ENCODE results near the gene FBXW9. TPM values are rescaled to one million over a fixed set of nuclear protein-coding genes. Genes with fewer than 3 reads are reported as not detected.
A peak's percentile ranks its signal among the peaks of the same experiment; 100 is the strongest.

Gene FBXW9
- total RNA-seq, 2 donors from 2014 or later = 3.9 to 4.0 TPM

DNA sequence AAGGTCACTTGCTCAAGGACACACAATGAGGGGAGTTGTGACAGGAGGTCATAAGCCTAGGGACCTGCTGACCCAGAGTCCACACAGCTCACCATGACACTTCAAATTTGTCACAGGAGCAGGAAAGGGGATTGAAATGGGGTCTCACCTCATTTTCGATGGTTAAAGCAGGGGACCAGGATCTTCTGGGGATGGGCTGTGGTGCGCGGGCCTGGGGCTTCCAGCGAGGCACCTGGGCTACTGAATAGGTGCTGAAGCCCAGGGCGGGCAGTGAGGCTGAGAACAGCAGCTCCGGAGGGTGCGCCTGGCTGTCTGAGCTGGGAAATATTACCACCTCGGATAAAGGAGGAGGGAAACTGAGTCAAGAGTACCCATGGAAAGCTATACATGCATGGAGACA, 40.9 kb downstream of the FBXW9 start:
- H3K27ac ChIP-seq = no peak overlapping the region
- intact Hi-C loops (cut with DNase I) = no loop called here
- H3K4me3 ChIP-seq = no peak overlapping the region
- TF ChIP-seq, protein P1, sequence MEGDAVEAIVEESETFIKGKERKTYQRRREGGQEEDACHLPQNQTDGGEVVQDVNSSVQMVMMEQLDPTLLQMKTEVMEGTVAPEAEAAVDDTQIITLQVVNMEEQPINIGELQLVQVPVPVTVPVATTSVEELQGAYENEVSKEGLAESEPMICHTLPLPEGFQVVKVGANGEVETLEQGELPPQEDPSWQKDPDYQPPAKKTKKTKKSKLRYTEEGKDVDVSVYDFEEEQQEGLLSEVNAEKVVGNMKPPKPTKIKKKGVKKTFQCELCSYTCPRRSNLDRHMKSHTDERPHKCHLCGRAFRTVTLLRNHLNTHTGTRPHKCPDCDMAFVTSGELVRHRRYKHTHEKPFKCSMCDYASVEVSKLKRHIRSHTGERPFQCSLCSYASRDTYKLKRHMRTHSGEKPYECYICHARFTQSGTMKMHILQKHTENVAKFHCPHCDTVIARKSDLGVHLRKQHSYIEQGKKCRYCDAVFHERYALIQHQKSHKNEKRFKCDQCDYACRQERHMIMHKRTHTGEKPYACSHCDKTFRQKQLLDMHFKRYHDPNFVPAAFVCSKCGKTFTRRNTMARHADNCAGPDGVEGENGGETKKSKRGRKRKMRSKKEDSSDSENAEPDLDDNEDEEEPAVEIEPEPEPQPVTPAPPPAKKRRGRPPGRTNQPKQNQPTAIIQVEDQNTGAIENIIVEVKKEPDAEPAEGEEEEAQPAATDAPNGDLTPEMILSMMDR (IDR thresholded peaks at IDR 0.05) = no peak
- TF ChIP-seq POLR2A (IDR thresholded peaks at IDR 0.05) = no peak
- no peaks in the 10 kb centered on the region for H3K27me3 ChIP-seq
- no peaks in the 10 kb centered on the region for H3K9me3 ChIP-seq
- H3K36me3 ChIP-seq (replicated peaks in 1 of 2; ENCODE audit: insufficient read depth in 1 of 2, low read depth in 2 of 2) = peaks cover 0 to 6% of the 10 kb centered on the region in 2 donors
- no peak for DNase-seq
- H3K4me1 ChIP-seq = no peaks in the 10 kb centered on the region
- no peak for ATAC-seq
- WGBS, 2 donors = 89 to 90% methylated on average over 8 of the region's 8 CpGs

DNA sequence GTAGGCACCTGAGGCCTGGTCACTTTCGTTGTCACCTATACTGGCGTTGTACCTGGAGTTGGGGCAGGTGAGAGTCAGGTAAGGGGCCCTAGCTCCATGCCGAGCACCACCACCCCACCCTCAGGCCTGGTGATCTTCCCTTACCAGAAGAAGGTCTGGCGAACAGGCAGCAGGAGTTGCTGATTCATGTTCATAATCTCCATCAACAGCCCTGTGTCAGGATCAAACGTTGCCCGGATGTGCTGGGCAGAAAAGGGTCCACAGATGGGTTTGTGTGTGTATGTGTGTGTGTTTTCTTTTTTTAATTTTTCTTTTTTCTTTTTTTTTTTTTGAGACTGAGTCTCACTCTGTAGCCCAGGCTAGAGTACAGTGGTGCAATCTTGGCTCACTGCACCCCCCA, 44.2 kb downstream of the FBXW9 start:
- DNase-seq = no peak

DNA sequence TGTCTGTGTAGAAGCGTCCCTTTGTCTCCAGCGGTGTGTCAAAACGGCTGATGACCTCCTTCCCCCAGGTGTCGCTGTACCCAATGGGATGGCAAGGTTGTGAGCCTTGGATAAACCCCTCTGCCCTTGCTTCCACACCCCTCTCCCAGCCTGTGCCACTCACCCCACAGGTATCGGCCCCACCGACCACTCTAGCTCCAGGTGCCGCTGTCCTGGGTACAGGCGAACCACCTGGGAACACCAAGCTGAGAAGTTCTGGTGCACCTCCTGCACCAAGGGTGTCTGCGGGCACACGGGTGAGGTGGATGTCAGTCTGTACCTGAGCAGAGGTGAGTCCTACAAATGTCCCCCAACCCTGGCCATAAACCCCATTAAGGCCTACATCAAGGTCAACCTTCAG, 46.5 kb downstream of the FBXW9 start:
- no peak for TF ChIP-seq POLR2A (IDR thresholded peaks at IDR 0.05)
- TF ChIP-seq, protein P1 (IDR thresholded peaks at IDR 0.05) = no peak
- 89 to 91% methylated on average over 10 of the region's 10 CpGs for WGBS, 2 donors
- H3K27me3 ChIP-seq = no peaks in the 10 kb centered on the region
- H3K4me1 ChIP-seq = peaks cover 18% of the 10 kb centered on the region
- H3K4me3 ChIP-seq = no peak overlapping the region
- H3K27ac ChIP-seq = no peak overlapping the region
- no peaks in the 10 kb centered on the region for H3K9me3 ChIP-seq
- H3K36me3 ChIP-seq (replicated peaks in 1 of 2; ENCODE audit: insufficient read depth in 1 of 2, low read depth in 2 of 2) = no peaks in the 10 kb centered on the region
- DNase-seq (no peak), ATAC-seq (no peak)
- intact Hi-C loops (cut with DNase I) = no loop called here

More for the DNA sequence above, 44.2 kb downstream of the FBXW9 start:
- no peak for ATAC-seq
- Histone ChIP-seq H3K9me3 (no peaks in the 10 kb centered on the region), H3K27me3 (no peaks in the 10 kb centered on the region), H3K27ac (no peak overlapping the region), H3K4me1 (peaks cover 16% of the 10 kb centered on the region), H3K36me3 (replicated peaks in 1 of 2; ENCODE audit: insufficient read depth in 1 of 2, low read depth in 2 of 2) (peaks cover 0 to 2% of the 10 kb centered on the region in 2 donors), H3K4me3 (no peak overlapping the region)
- WGBS, 2 donors = 86 to 94% methylated on average over 4 to 6 of the region's 6 CpGs
- intact Hi-C loops (cut with DNase I) = no loop called here
- TF ChIP-seq, protein P1 (IDR thresholded peaks at IDR 0.05) = no peak
- no peak for TF ChIP-seq POLR2A (IDR thresholded peaks at IDR 0.05)

DNA sequence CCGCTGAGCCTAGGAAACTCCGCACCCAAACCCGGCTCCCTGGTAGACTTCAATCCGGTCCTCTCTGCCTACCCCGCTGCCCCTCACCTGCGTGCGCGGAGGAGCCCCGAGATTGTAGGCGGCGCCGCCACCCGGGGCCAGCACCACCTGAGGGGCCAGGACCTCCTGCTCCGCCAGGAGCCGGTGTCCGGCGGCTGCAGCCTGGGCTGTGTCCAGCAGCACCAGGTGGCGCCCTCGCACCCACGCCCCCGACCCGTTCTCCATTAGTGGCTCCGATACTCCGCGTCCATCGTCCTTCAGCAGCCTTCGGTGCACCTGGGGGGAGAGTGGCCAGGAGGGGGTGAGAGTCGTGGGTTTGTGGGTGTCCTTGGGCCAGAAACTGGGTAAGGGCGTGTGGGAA, 48.3 kb downstream of the FBXW9 start:
- no peak overlapping the region for H3K4me3 ChIP-seq
- TF ChIP-seq, protein P1 (IDR thresholded peaks at IDR 0.05) = peak in 4 of 7 experiments; percentile 30 to 48 (median 36)
- no peak for TF ChIP-seq POLR2A (IDR thresholded peaks at IDR 0.05)
- no peaks in the 10 kb centered on the region for H3K27me3 ChIP-seq
- intact Hi-C loops (cut with DNase I) = no loop called here
- no peak overlapping the region for H3K27ac ChIP-seq
- H3K4me1 ChIP-seq = peaks cover 18% of the 10 kb centered on the region
- DNase-seq (peak; percentile 26 to 62 (median 42)), ATAC-seq (peak; percentile 50)
- H3K36me3 ChIP-seq (replicated peaks in 1 of 2; ENCODE audit: insufficient read depth in 1 of 2, low read depth in 2 of 2) = no peaks in the 10 kb centered on the region
- no peaks in the 10 kb centered on the region for H3K9me3 ChIP-seq
- 15 to 30% methylated on average over 12 to 28 of the region's 29 CpGs for WGBS, 2 donors

DNA sequence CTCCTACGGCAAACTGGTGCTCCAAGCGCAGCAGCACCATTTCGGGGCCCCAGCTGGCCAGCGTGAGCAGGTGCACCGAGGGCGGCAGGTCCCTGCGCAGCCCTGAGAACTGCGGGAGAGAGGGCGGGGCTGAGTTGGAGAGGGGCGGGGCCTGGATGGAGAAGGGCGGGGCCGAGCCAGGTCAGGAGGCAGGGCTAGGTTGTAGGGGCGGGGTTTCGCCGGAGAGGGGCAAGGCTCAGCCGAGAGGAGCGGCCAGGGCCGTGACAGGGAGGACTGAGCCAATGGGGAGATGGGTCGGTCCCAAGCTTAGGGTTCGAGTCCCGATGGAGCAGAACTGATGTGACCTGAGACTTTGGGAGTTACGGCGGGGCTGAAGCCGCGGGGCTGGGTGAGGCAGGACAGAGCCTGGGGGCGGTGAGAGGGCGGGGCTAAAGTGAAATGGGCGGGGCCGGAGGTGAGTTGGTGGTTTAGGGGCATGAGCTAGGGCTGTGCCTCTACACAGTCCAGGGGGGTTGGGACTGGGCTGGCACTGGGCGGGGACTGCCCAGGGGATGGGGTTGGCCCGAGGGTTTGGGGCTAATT, 48.9 kb downstream of the FBXW9 start:
- Histone ChIP-seq H3K27me3 (no peaks in the 10 kb centered on the region), H3K27ac (peak overlapping the region in 1 of 4 donors; percentile 11), H3K36me3 (replicated peaks in 1 of 2; ENCODE audit: insufficient read depth in 1 of 2, low read depth in 2 of 2) (no peaks in the 10 kb centered on the region), H3K4me3 (no peak overlapping the region), H3K4me1 (peaks cover 18% of the 10 kb centered on the region), H3K9me3 (no peaks in the 10 kb centered on the region)
- intact Hi-C loops (cut with DNase I) = no loop called here
- WGBS, 2 donors = 14 to 17% methylated on average over 27 to 30 of the region's 31 CpGs
- TF ChIP-seq, protein P1 (IDR thresholded peaks at IDR 0.05) = peak in 2 of 7 experiments; percentile 19 to 22
- TF ChIP-seq POLR2A (IDR thresholded peaks at IDR 0.05) = no peak
- ATAC-seq (peak; percentile 95), DNase-seq (peak; percentile 79 to 88 (median 83))
